Stimulated activated naive CD8-positive, alpha-beta T cell treated with anti-CD3 and anti-CD28 coated beads, Interleukin-15, amount 100 ng/mL, for 72 hours (primary cell): ENCODE measurements around the gene ZBTB20.

Experiments
- ATAC-seq: fragments of 150-1000 bp; cut with Tn5 transposase; 2 replicates; pipeline ENCODE4 v1.10.0; 2021; ENCODE audit warnings: mild to moderate bottlenecking, moderate library complexity
- DNase-seq, 2 donors: peaks; one replicate each; pipeline ENCODE4 v3.0.0; 2021 to 2022
- H3K27ac Mint-ChIP-seq, 2 donors: one replicate each; pipeline ENCODE4 v1.8.0; 2022; ENCODE audit warnings: mild to moderate bottlenecking in 2 of 2, mixed read lengths in 2 of 2, moderate library complexity in 2 of 2
- H3K27me3 Mint-ChIP-seq: one replicate; pipeline ENCODE4 v1.8.0; 2022; ENCODE audit warnings: mixed read lengths
- H3K4me1 Mint-ChIP-seq: one replicate; pipeline ENCODE4 v1.8.0; 2022; ENCODE audit warnings: mild to moderate bottlenecking, mixed read lengths
- H3K4me3 Mint-ChIP-seq, 2 donors: one replicate each; pipeline ENCODE4 v1.8.0; 2022; ENCODE audit warnings: mild to moderate bottlenecking in 2 of 2, mixed read lengths in 2 of 2, moderate library complexity in 1 of 2
- H3K9me3 Mint-ChIP-seq, 2 donors: one replicate each; pipeline ENCODE4 v1.8.0; 2022; ENCODE audit warnings: mixed read lengths in 2 of 2

Gene ZBTB20

DNA sequence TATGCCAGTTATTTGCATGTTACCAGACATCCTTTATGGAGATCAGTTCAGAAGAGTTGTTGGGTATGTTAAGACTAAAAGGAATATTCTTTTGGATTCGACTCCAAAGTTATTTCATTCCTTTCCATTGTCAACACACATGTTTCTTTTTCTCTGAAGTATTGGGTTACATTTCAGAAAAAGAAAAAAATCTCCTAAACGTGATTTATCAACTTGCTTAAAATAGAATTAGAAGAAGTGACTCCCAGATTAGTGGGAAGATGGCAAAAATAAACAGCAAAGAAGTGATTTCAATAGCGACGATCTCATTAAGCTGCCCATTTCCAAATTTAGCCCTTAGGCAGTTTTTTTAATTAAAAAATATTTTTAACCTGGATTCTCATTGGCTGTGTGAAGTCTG is 767.8 kb downstream of the ZBTB20 start:
- Mint-ChIP-seq H3K4me3 (no peak overlapping the region), H3K27me3 (no peaks in the 10 kb centered on the region), H3K27ac (no peak overlapping the region), H3K4me1 (peaks cover 6% of the 10 kb centered on the region), H3K9me3 (no peaks in the 10 kb centered on the region)
- DNase-seq (no peak), ATAC-seq (no peak)

DNA sequence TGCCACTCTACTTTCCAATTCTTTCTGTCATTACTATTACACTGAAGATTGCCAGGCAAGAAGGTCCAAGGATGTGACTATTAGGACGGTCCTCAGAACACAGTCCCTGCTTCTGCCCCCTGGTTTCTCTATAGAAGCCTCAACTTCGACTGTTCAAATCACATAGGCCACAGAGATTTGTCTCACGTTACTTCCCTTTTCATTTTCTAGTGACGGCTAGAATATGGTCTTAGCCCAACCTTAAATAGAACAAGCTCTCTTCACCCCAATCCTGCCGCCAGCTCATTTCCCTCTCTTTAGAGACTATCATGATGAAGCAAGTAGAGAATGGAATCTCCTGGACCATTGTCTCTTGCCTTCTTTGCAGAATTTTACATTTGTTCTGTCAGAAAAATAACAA is 768.3 kb downstream of the ZBTB20 start:
- no peak overlapping the region for H3K27ac Mint-ChIP-seq
- peaks cover 6% of the 10 kb centered on the region for H3K4me1 Mint-ChIP-seq
- no peaks in the 10 kb centered on the region for H3K27me3 Mint-ChIP-seq
- no peak for ATAC-seq
- H3K9me3 Mint-ChIP-seq: no peaks in the 10 kb centered on the region
- DNase-seq: no peak
- no peak overlapping the region for H3K4me3 Mint-ChIP-seq

DNA sequence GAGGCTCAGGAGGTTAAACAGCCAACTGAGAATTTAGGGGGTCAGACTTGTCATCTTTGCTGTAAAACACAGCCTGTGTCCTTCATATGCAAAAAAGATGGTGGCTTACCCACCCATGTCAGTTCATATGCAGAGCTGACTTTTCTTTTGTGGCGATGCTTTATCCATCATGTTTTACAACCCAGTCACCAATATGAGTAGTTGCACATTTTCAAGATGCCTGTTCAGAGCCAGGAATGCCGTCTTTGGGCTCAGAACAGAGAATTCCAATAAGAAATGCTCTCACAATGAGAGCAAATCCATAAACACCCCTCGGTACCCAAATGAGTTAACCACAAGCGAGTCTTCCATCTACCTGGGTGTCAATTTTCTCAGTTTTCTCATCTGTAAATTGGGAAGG is 769.7 kb downstream of the ZBTB20 start:
- Mint-ChIP-seq H3K4me3 (no peak overlapping the region), H3K9me3 (no peaks in the 10 kb centered on the region), H3K27ac (no peak overlapping the region), H3K4me1 (peaks cover 6% of the 10 kb centered on the region), H3K27me3 (no peaks in the 10 kb centered on the region)
- DNase-seq (no peak), ATAC-seq (no peak)

DNA sequence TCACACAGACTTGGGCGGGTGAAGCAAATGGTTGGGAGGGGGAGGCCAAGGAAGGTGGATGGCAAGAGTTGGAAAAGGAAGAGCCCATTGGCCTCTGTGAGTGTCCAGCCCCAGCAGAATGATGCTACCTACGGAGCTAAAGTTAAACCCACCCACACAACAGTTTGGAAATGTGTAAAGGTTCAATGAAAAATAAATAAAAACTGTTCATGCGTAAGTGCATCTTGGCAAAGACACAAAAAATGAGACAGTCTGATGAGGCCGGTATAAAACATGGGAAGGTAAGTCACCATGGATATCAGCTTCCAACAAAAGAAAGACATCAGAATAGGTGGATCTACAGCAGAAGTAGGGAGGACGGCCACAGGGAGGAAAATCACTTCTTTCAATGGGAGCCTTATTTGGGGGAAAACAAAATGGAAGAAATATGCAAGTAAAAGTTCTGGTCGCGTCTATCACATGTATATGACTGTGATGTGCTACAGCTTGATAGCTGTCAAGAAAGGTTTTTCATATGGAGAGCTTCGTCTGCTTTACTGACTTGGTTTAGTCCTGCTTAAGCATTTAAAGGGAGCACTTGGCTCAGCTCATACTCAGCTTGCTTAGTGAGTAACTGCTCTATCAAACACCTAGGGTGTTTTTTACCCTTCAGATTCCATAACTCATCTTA is 770.4 kb downstream of the ZBTB20 start:
- Mint-ChIP-seq H3K27ac (peak overlapping the region in 1 of 2 donors; percentile 4), H3K4me3 (no peak overlapping the region), H3K27me3 (no peaks in the 10 kb centered on the region), H3K4me1 (peaks cover 6% of the 10 kb centered on the region), H3K9me3 (no peaks in the 10 kb centered on the region)
- ATAC-seq: no peak
- DNase-seq: no peak

DNA sequence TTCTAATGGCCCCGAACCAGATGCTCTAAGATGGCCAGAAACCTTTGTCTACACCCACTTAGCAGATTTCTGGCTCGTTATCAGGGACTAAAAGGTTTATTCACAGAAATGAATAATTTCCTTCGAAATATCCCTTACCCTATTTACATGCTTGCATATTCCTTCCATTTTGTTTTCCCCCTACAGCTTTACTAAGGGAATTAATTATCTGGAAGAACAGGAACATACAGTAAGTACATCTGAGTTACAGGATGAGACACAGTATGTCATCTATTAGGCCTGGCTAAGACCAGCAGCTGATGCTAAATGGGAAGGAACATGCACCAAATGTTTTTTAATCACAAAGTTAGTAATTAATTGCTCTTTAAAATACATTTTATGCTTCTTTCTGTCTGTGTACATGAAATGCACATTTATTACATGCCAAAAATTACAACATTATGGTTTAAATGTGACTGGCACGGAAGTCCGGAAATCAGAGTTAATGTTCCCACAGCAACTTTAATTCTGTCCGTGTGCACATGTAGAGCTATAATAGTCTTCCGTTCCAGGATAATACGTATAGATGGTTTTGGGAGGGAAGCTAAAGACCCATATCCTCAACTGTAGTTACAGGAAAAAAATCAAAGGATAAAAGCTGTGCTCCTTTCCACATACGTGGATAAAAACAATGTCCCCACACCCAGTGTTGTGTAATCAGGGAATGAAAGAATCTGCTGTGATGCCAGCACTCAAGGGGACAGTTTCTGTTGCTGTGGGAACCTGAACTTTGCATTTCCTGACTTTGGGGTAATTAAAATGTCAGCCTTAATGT is 771.3 kb downstream of the ZBTB20 start:
- no peaks in the 10 kb centered on the region for H3K27me3 Mint-ChIP-seq
- ATAC-seq (no peak), DNase-seq (no peak)
- H3K4me1 Mint-ChIP-seq: peaks cover 8% of the 10 kb centered on the region
- H3K9me3 Mint-ChIP-seq: no peaks in the 10 kb centered on the region
- H3K4me3 Mint-ChIP-seq: no peak overlapping the region
- H3K27ac Mint-ChIP-seq: peak overlapping the region in 1 of 2 donors; percentile 4

DNA sequence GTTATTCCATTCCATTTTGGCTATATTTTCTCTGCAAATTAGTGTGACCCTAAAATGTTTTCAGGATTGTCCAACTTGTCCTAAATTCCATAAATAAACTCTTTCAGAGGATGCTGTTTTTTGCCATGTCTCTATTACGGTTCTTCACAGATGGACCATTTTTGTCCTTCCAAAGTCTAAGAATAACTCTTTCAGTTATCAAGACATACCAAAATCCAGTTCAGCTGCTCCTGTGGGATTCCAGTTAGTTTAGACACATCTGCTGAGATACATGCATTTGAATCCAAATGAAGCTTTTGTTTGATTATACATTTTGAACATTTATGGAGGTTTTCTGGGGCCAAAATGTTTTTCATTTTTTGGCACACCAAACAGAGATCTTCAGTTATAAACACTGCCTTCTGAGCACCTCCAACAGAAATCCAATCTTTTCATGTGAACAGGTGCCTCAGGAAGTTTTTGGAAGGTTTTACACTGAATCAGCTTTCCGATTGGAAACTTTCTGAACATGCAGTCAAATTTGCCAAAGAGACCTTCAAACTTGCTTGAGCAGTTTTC is 772.6 kb downstream of the ZBTB20 start:
- peaks cover 11% of the 10 kb centered on the region for H3K4me1 Mint-ChIP-seq
- H3K27ac Mint-ChIP-seq: no peak overlapping the region
- H3K27me3 Mint-ChIP-seq: no peaks in the 10 kb centered on the region
- no peaks in the 10 kb centered on the region for H3K9me3 Mint-ChIP-seq
- no peak overlapping the region for H3K4me3 Mint-ChIP-seq
- DNase-seq (no peak), ATAC-seq (no peak)

DNA sequence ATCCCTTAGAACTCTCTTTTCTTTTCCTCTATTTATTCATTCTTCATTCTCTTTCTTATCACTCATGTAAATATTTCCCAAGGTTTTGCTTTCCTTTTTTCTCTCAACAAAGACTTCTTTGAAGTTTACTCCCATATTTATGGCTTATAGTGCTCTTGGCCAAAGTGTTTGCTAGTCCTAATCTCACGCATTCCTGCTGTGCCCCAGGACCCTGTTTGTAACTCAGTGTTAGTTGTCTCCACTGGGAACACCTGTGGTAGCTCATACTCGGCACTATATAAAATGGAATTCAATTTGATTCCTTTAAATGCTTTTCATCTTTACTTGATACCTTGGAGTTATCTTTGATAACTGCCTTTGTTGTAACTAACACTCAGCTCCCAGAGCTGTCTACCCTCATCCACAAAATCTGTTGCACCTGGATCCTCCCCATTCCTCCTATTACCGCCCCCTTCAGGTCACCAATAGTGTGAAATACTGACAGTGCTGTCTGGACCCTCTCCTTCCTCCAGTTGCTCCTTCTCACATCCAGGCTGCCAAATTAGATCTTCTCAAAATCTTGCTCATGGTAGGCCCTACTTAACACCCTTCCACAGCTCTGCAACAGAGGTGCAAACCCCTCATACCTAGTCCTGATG is 776.4 kb downstream of the ZBTB20 start:
- Mint-ChIP-seq H3K9me3 (no peaks in the 10 kb centered on the region), H3K4me1 (peaks cover 6% of the 10 kb centered on the region)

DNA sequence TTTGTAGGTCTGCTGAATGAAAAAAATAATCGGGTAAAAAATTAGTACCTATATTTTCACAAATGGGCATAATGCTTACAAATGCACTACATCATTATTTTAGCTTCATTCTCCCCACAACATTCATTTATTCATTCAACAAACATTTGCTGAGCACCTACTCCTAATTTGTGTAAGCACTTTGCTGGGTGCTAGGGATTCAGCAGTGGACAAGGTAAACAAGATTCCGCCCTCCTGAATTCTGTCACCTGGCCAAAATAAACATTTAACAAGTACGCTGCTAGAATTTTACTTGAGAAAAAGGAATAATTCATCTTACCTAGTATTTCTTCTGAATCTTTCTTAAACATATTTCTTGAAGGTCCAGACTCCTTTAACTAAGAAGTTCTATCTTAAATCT is 781.2 kb downstream of the ZBTB20 start:
- no peak for ATAC-seq
- no peak for DNase-seq
- Mint-ChIP-seq H3K9me3 (no peaks in the 10 kb centered on the region), H3K27me3 (no peaks in the 10 kb centered on the region), H3K27ac (no peak overlapping the region), H3K4me1 (peaks cover 24% of the 10 kb centered on the region), H3K4me3 (no peak overlapping the region)

More for the DNA sequence above, 776.4 kb downstream of the ZBTB20 start:
- Mint-ChIP-seq H3K4me3 (no peak overlapping the region), H3K27me3 (no peaks in the 10 kb centered on the region), H3K27ac (peak overlapping the region; percentile 12 to 17)
- DNase-seq (no peak), ATAC-seq (no peak)

DNA sequence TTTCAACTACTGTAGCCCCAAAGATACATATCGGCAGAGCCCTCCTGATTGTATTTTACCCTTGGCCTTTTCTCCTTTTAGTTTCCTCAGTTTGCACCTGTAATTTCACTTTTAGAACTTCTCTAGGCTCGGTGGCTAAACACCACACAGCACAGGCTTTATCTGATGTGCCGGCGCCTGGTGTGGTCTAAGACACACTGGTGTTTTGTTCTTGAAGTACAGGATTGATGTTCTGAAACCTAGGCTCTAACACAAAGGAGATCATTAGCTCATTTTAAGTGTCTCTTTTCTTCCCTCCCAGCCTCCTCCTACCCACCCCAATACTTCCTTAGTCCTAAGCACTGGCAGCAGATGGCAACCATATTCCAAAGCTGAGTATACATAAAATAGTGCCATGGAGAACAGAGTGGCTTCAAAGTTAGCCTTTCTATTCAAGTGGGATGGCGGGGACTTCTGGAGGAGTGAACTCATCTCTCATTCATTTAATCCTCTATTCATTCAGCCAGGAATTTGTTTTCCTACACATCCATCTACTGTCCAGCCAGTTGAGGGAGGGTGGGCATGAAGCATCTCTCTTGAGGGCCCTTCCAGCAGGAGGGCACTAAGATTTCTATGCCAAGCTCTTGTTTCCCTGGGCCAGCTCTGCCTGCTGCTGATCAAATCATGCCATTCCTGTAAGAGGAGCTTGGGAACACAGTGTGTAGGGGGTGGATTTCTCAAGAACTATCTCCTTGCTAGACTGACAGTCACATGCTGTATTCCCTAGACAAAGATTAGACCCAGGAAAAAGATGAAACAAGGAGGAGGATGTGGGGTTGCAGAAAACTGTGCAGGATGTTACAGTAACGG is 782.1 kb downstream of the ZBTB20 start:
- Mint-ChIP-seq H3K9me3 (no peaks in the 10 kb centered on the region), H3K4me3 (no peak overlapping the region), H3K27ac (peak overlapping the region in 1 of 2 donors; percentile 25), H3K27me3 (no peaks in the 10 kb centered on the region), H3K4me1 (peaks cover 21% of the 10 kb centered on the region)
- DNase-seq (no peak), ATAC-seq (no peak)

DNA sequence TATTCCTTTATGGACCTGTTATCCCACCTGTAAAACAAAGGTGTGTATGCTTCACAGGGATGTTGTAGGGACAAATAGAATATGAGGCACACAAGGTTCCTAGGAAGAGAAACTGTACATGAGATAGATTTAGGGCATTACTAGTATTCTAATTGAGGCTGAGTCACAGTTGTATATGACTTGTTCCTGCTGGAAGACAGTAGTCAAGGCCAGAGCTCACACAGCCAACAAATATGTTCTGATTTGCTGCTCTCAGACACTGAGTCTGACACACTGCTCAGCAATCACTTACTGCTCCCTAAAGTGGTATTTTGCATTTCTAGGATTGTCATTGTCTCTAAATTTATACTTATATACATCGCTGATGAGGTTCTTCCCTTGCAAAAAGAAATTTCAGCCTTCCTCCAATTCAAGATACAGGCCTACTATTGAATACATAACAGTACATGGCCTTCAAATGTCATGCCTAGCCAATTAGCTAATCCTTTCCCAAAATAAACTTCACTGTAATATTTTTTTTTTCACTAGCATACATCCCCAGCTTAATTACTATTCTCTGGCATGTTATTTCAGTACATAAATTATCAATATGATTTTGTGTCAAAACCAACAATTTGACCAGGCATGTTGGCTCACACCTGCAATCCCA is 783.4 kb downstream of the ZBTB20 start:
- H3K9me3 Mint-ChIP-seq: no peaks in the 10 kb centered on the region
- no peaks in the 10 kb centered on the region for H3K27me3 Mint-ChIP-seq
- peaks cover 21% of the 10 kb centered on the region for H3K4me1 Mint-ChIP-seq
- no peak overlapping the region for H3K4me3 Mint-ChIP-seq
- DNase-seq (no peak), ATAC-seq (peak; percentile 48)
- no peak overlapping the region for H3K27ac Mint-ChIP-seq

DNA sequence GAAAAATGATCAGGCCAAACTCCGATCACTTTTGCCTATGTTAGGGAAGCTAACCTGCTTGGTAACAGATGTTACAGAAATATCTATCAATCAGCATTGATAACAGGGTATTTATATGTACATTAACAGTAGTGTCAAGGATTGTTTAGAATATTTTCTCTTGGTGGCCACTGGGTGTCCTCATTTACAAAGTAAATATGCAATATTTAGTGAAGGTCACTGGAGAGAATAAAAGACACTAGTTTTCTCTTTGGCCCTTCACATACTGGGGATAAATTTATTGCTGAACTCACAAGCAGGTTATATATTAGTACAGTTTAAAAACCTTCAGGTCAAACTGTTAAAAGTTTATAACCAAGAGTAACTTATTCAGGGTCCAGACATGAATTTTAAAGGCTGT is 784.3 kb downstream of the ZBTB20 start:
- no peak overlapping the region for H3K4me3 Mint-ChIP-seq
- peak; percentile 72 for ATAC-seq
- no peaks in the 10 kb centered on the region for H3K9me3 Mint-ChIP-seq
- no peaks in the 10 kb centered on the region for H3K27me3 Mint-ChIP-seq
- DNase-seq: no peak
- peaks cover 25% of the 10 kb centered on the region for H3K4me1 Mint-ChIP-seq
- no peak overlapping the region for H3K27ac Mint-ChIP-seq

DNA sequence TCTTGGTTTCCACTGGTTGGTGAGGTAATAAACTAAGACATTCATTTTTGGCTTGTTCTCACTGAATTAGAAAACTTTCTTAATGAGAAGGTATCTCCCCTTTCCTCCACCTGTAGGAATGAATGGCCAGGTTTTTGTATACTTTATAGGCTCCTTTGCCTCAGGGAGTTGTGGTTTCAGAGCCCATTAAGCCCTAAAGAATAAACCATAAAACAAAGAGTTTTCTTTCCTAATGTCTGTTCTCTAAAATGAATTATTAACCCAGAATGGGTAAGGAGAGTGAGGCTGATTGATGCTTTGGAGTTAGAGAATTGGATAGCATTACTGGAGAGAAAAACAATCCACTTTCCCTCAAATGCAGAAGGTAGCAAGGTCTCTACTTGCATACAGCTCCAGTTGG is 785.7 kb downstream of the ZBTB20 start:
- Mint-ChIP-seq H3K4me3 (no peak overlapping the region), H3K27me3 (no peaks in the 10 kb centered on the region), H3K27ac (peak overlapping the region in 1 of 2 donors; percentile 82), H3K4me1 (peaks cover 25% of the 10 kb centered on the region), H3K9me3 (no peaks in the 10 kb centered on the region)
- no peak for ATAC-seq
- no peak for DNase-seq

DNA sequence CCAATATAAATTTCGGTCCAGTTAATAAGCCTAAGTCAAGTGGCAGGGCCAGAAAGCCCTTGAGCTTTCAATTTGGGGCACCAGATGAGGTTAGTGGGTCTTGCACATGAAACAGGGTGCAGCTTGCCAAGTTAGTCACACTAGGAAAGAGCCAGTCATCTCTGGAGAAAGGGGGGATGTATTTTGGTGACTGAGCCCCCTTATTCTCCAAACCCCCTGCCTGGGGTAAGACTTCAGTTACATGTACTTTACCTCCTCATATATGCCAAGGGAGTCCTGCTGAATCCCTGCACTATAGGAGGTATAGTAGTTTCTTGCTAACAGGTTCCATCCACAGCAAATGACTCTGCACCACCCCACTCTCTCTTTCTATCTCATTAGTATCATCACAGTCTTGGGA is 790.6 kb downstream of the ZBTB20 start:
- peak in 1 of 2 donors; percentile 21 for DNase-seq
- Mint-ChIP-seq H3K9me3 (no peaks in the 10 kb centered on the region), H3K4me1 (peaks cover 10% of the 10 kb centered on the region), H3K27me3 (no peaks in the 10 kb centered on the region), H3K27ac (no peak overlapping the region), H3K4me3 (no peak overlapping the region)
- peak; percentile 83 for ATAC-seq

DNA sequence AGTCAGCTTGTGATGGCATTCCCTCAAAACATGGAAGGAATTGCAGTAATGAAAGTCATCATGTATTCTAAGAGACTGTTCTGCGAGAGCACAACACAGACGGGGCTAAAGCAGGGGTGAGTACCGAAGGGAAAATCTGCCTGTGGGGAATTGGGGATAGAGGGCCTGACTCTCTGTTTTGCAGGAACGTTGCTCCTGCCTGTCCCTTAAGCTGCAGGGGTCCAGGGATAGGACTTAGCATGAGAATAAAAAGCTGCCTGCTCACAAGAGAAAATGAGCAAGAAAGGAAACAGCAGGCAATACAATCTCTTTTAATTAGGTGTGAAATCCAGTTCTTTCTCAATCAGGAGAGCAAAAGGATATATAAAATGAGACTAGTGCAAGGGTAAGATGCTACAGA is 791.0 kb downstream of the ZBTB20 start:
- H3K4me1 Mint-ChIP-seq: peaks cover 6% of the 10 kb centered on the region
- H3K9me3 Mint-ChIP-seq: no peaks in the 10 kb centered on the region
- DNase-seq (no peak), ATAC-seq (no peak)
- H3K4me3 Mint-ChIP-seq: no peak overlapping the region
- H3K27me3 Mint-ChIP-seq: no peaks in the 10 kb centered on the region
- no peak overlapping the region for H3K27ac Mint-ChIP-seq

DNA sequence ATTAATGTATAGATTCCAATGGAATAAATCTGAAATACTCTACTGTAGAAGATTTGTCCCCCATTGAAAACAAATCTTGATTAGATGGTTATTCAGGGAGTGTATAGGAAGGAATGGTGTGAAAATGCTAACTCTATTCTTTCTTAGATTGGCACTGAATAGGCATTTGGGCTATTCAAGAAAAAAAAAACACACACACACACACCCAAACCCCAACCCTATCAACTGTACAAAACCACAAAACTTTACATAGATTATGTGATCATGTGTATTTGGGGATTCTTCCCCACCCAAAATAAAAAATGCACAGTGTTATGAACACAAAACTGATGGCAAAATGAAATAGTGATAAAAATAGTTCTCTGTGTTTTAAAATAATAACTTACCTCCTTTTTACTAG is 791.4 kb downstream of the ZBTB20 start:
- H3K27ac Mint-ChIP-seq: no peak overlapping the region
- DNase-seq (no peak), ATAC-seq (no peak)
- no peaks in the 10 kb centered on the region for H3K9me3 Mint-ChIP-seq
- H3K27me3 Mint-ChIP-seq: no peaks in the 10 kb centered on the region
- no peak overlapping the region for H3K4me3 Mint-ChIP-seq
- H3K4me1 Mint-ChIP-seq: peaks cover 4% of the 10 kb centered on the region
